ENCODE measurements around the gene ZNF337. TPM values are rescaled to one million over a fixed set of nuclear protein-coding genes. Genes with fewer than 3 reads are reported as not detected.
"Not testable (repeated sequence)": the region's sequence is repeated elsewhere in the genome, so short reads cannot be mapped to it uniquely, and the experiment has no call there.

ZNF337 gene
- total RNA-seq, 1 donor from 2014 or later = 15.5 TPM

DNA sequence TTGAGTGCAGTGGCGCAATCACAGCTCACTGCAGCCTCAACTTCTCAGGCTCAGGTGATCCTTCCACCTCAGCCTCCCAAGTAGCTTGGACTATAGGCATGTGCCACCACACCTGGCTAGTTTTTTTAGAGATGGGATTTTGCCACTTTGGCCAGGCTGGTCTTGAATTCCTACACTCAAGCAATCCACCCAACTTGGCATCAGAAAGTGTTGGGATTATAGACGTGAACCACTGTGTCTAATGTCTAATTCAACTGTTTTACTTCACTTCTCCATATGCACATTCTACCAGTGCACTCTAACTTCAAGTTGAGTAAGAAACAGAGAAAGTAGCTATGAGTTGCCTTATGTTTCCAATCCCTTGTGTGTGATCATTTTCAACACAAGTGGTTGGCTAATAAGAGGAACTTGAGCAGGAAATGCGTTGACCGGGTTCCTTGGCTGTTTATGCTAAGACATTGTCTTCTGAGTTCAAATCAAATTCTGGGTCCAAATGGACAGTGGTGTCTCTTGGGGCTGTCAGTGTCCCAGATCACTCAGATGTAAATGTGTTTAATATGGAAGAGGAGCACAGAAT lies 23.9 kb downstream of the ZNF337 start:
- Mint-ChIP-seq H3K4me1 (no peaks in the 10 kb centered on the region), H3K36me3 (ENCODE audit: low read depth) (peaks cover 47% of the 10 kb centered on the region), H3K27ac (no peak overlapping the region), H3K27me3 (no peaks in the 10 kb centered on the region), H3K9me3 (no peaks in the 10 kb centered on the region), H3K4me3 (no peak overlapping the region)
- DNase-seq (no peak), ATAC-seq (ENCODE audit: low read depth) (no peak)
- CTCF ChIA-PET = no interaction called here
- POLR2A ChIA-PET = no interaction called here
- intact Hi-C loops (cut with micrococcal nuclease) = no loop called here
- TF ChIP-seq, protein P1, sequence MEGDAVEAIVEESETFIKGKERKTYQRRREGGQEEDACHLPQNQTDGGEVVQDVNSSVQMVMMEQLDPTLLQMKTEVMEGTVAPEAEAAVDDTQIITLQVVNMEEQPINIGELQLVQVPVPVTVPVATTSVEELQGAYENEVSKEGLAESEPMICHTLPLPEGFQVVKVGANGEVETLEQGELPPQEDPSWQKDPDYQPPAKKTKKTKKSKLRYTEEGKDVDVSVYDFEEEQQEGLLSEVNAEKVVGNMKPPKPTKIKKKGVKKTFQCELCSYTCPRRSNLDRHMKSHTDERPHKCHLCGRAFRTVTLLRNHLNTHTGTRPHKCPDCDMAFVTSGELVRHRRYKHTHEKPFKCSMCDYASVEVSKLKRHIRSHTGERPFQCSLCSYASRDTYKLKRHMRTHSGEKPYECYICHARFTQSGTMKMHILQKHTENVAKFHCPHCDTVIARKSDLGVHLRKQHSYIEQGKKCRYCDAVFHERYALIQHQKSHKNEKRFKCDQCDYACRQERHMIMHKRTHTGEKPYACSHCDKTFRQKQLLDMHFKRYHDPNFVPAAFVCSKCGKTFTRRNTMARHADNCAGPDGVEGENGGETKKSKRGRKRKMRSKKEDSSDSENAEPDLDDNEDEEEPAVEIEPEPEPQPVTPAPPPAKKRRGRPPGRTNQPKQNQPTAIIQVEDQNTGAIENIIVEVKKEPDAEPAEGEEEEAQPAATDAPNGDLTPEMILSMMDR (IDR thresholded peaks at IDR 0.05) = no peak

DNA sequence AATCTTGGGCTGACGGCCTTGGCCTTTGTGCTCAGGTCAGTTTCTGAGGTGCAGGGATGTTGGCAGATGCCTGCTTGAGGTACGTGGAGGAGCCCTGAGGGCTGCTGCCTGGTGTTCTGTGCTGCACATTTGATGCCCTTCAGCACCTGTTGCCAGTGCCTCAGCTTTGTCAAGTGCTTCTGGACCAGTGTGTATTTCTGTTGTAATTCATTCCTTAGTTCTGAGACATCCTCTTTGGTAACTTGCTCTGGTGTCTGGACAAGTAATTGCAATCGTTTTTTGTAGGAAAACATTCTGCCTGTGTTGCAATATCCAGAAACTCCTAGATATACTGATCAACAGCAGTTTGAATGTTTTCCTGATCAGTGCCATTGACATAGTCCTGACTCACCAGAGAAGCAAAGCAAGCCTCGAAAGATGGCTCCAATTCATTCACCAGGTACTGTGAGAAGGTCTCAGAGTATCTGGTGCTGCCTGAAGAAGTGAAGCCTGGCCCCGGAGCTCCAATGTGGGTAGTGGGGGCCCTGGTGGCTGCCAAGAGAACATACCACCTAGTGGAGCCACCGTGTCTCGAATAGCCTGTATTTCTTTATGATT lies 26.7 kb downstream of the ZNF337 start:
- no peak overlapping the region for H3K4me3 Mint-ChIP-seq
- H3K4me1 Mint-ChIP-seq = no peaks in the 10 kb centered on the region
- POLR2A ChIA-PET = no interaction called here
- DNase-seq (no peak), ATAC-seq (ENCODE audit: low read depth) (no peak)
- H3K9me3 Mint-ChIP-seq = no peaks in the 10 kb centered on the region
- TF ChIP-seq, protein P1 (IDR thresholded peaks at IDR 0.05) = no peak
- no peaks in the 10 kb centered on the region for H3K27me3 Mint-ChIP-seq
- no peak overlapping the region for H3K27ac Mint-ChIP-seq
- intact Hi-C loops (cut with micrococcal nuclease) = no loop called here
- peaks cover 19% of the 10 kb centered on the region for H3K36me3 Mint-ChIP-seq (ENCODE audit: low read depth)
- CTCF ChIA-PET = no interaction called here

DNA sequence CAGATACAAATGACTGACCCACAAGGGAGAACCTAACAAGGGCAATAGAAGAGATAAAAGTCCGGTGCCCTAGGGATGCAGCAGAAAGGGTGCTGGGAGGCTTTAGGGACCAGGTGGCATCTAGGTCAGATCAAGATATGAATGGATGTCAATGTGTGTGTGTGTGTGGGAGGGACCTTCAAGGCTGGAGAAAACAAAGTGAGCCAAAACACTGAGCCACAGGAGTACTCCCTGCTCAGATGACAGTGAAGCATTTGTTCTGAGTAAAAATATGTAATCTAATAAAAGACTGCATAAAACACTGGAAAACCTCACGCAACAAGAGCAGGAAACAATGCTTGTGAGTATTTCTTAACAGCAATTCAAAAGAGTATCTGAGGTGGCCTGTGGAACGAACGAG lies 28.2 kb downstream of the ZNF337 start:
- no peaks in the 10 kb centered on the region for H3K9me3 Mint-ChIP-seq
- intact Hi-C loops (cut with micrococcal nuclease) = no loop called here
- no peaks in the 10 kb centered on the region for H3K4me1 Mint-ChIP-seq
- CTCF ChIA-PET = no interaction called here
- no peaks in the 10 kb centered on the region for H3K27me3 Mint-ChIP-seq
- no peak overlapping the region for H3K4me3 Mint-ChIP-seq
- ATAC-seq (ENCODE audit: low read depth) = no peak
- POLR2A ChIA-PET = no interaction called here
- H3K27ac Mint-ChIP-seq = no peak overlapping the region
- no peak for DNase-seq
- H3K36me3 Mint-ChIP-seq (ENCODE audit: low read depth) = peaks cover 5% of the 10 kb centered on the region
- TF ChIP-seq, protein P1 (IDR thresholded peaks at IDR 0.05) = no peak

DNA sequence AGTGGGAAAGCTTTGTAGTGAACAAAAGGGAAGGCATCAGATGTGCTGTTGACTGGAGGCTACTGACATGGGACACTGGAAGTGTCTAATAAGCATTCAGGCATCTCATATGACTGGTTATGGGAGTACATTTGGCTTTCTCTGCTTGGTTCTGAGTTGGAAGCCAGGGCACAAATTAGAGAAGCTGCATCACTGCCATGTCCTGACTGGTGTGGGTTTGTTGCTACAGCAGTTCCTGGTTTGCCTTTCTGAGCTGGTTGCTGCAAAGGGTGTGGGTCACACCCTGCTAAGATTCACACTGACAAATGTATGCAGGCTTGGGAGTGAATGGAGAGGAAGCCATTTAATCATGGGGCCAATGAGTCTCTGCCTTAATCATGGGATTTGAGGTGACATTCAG lies 36.7 kb downstream of the ZNF337 start:
- CTCF ChIA-PET = no interaction called here
- ATAC-seq (ENCODE audit: low read depth) (no peak), DNase-seq (no peak)
- H3K9me3 Mint-ChIP-seq = no peaks in the 10 kb centered on the region
- no peak overlapping the region for H3K27ac Mint-ChIP-seq
- POLR2A ChIA-PET = no interaction called here
- TF ChIP-seq, protein P1 (IDR thresholded peaks at IDR 0.05) = no peak
- no peaks in the 10 kb centered on the region for H3K4me1 Mint-ChIP-seq
- H3K36me3 Mint-ChIP-seq (ENCODE audit: low read depth) = peaks cover 10% of the 10 kb centered on the region
- intact Hi-C loops (cut with micrococcal nuclease) = no loop called here
- no peak overlapping the region for H3K4me3 Mint-ChIP-seq
- H3K27me3 Mint-ChIP-seq = no peaks in the 10 kb centered on the region

DNA sequence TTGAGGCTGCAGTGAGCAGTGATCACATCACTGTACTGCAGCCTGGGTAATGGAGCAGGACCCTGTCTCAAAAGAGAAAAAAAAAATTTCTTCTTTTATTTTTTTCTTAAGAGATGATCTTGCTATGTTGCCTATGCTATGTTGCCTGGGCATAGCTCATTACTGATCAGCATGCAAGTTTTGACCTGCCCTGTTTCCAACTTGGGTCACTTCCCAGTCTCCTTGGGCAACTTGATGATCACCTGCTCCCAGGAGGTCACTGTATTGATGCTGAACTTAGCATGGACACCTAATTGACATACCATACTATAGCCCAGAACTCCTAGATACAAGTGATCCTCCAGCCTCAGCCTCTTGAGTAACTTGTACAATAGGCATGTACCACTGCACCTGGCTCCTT lies 42.2 kb downstream of the ZNF337 start:
- Mint-ChIP-seq H3K27me3 (no peaks in the 10 kb centered on the region), H3K36me3 (ENCODE audit: low read depth) (peaks cover 13% of the 10 kb centered on the region), H3K4me3 (no peak overlapping the region), H3K27ac (no peak overlapping the region), H3K4me1 (no peaks in the 10 kb centered on the region), H3K9me3 (no peaks in the 10 kb centered on the region)
- intact Hi-C loops (cut with micrococcal nuclease) = no loop called here
- ChIA-PET CTCF (no interaction called here), POLR2A (no interaction called here)
- TF ChIP-seq, protein P1 (IDR thresholded peaks at IDR 0.05) = no peak
- no peak for DNase-seq
- no peak for ATAC-seq (ENCODE audit: low read depth)

DNA sequence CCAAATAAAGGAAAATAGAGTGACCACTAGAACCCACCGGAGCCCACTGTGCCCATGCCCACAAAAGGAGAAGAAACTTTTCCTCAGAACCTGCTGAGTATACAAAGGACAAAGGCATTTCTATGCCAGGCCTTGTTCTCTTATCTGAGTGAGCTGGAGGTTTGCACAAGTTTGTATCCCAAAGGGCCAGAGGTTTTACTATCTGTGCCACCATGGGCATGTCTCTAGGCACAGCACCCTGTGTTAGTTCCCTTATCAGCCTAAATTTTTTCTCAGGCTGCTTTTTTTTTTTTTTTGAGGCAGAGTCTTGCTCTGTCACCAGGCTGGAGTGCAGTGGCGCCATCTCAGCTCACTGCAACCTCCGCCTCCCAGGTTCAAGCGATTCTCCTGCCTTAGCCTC lies 43.8 kb downstream of the ZNF337 start:
- not testable (repeated sequence) for H3K9me3 Mint-ChIP-seq

More for the DNA sequence above, 43.8 kb downstream of the ZNF337 start:
- POLR2A ChIA-PET; CTCF ChIA-PET; ATAC-seq (ENCODE audit: low read depth); H3K4me3 Mint-ChIP-seq; intact Hi-C loops (cut with micrococcal nuclease); H3K4me1 Mint-ChIP-seq; H3K27me3 Mint-ChIP-seq; H3K27ac Mint-ChIP-seq; DNase-seq: not testable (repeated sequence)
- H3K36me3 Mint-ChIP-seq (ENCODE audit: low read depth) = peaks cover 19% of the 10 kb centered on the region

Data from activated B cell treated with CpG ODN at 0.5 μM for 24 hours (primary cell).